ENCODE results near the gene NINJ1. TPM values are rescaled to one million over a fixed set of nuclear protein-coding genes. Genes with fewer than 3 reads are reported as not detected.

The NINJ1 gene
- total and polyA plus RNA-seq, 2 donors (not counting 3 experiments of a cell fraction or from before 2014, with no cell fraction given) = 31.5 to 57.7 TPM

- no peaks in the 10 kb centered on the region for H3K36me3 ChIP-seq (ENCODE audit: control insufficient read depth in 2 of 2, extremely low read depth in 1 of 2, insufficient read depth in 2 of 2, low read length in 2 of 2)
- H2AFZ ChIP-seq (ENCODE audit: low read depth, low read length) = no peak overlapping the region
- H3K27ac ChIP-seq (ENCODE audit: insufficient read depth, low read depth, low read length) = no peak overlapping the region
- no peak overlapping the region for H3K9ac ChIP-seq (replicated peaks; ENCODE audit: extremely low read depth, insufficient read depth, low read length)
- no TSS peak for BruUV-seq (replicated peaks)
- ChIA-PET CTCF (no interaction called here), POLR2A (no interaction called here)
- no peaks in the 10 kb centered on the region for H3K27me3 ChIP-seq (ENCODE audit: control insufficient read depth in 2 of 2, insufficient read depth in 2 of 2, low read length in 2 of 2)
- intact Hi-C loops (cut with micrococcal nuclease) (no loop called here), dilution Hi-C loops (cut with MboI; ENCODE audit: extremely low pct_ligation_motif_present, low sequenced_read_pairs) (no loop called here)
- no peaks in the 10 kb centered on the region for H3K9me1 ChIP-seq (replicated peaks; ENCODE audit: control insufficient read depth, extremely low read depth, insufficient read depth, low read length)
- TF ChIP-seq GATA2 (IDR thresholded peaks at IDR 0.05; ENCODE audit: insufficient read depth, insufficient read length, low read depth, low read length) = no peak
- TF ChIP-seq MYC (IDR thresholded peaks at IDR 0.05; ENCODE audit: low read depth, low read length) = no peak
- TF ChIP-seq POLR2AphosphoS5 (IDR thresholded peaks at IDR 0.05; ENCODE audit: insufficient read depth, low read depth, low read length) = no peak
- TF ChIP-seq EZH2 (IDR thresholded peaks at IDR 0.05; ENCODE audit: borderline replicate concordance, low read depth, low read length, severe bottlenecking) = no peak
- TF ChIP-seq POLR2A (IDR thresholded peaks at IDR 0.05; ENCODE audit: low read depth, low read length) = no peak
- TF ChIP-seq FOS (IDR thresholded peaks at IDR 0.05; ENCODE audit: borderline replicate concordance, insufficient read depth, low read length) = no peak
- no peak for TF ChIP-seq CTCF (IDR thresholded peaks at IDR 0.05; ENCODE audit: extremely low read depth in 1 of 2, insufficient read depth in 1 of 2, low read depth in 1 of 2, low read length in 2 of 2)
- TF ChIP-seq, protein P1, sequence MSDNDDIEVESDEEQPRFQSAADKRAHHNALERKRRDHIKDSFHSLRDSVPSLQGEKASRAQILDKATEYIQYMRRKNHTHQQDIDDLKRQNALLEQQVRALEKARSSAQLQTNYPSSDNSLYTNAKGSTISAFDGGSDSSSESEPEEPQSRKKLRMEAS (IDR thresholded peaks at IDR 0.05; ENCODE audit: insufficient read depth, insufficient read length) = no peak
- TF ChIP-seq JUN (IDR thresholded peaks at IDR 0.05; ENCODE audit: borderline replicate concordance, insufficient read depth, insufficient read length, low read depth) = no peak
- FAIRE-seq (no peak), DNase-seq (ENCODE audit: low read depth, low spot score) (no peak)
- H4K20me1 ChIP-seq (replicated peaks; ENCODE audit: control insufficient read depth, extremely low read depth, insufficient read depth, low read length) = no peaks in the 10 kb centered on the region
- no peak overlapping the region for H3K4me3 ChIP-seq (replicated peaks in 1 of 3; ENCODE audit: insufficient read depth in 1 of 3, low read depth in 1 of 3, low read length in 3 of 3)
- H3K4me2 ChIP-seq (ENCODE audit: insufficient read depth, low read length) = no peak overlapping the region
- no peaks in the 10 kb centered on the region for H3K4me1 ChIP-seq (ENCODE audit: control insufficient read depth, extremely low read depth, insufficient read depth, low read length)
- H3K79me2 ChIP-seq (ENCODE audit: control insufficient read depth, insufficient read depth, low read length) = no peaks in the 10 kb centered on the region
- H3K9me3 ChIP-seq (replicated peaks; ENCODE audit: control insufficient read depth, insufficient read depth, low read length) = no peaks in the 10 kb centered on the region
Measured at GRCh38 chr9:93076792-93077128, 57.3 kb downstream of the NINJ1 start.
